GM18499 (cell line): Measurements from ENCODE around the gene DNM3.

Source experiments
- ATAC-seq: cut with Tn5 transposase; IDR thresholded peaks from one replicate; pipeline ENCODE4 v1.9.1; 2021; ENCODE audit warnings: moderate number of reproducible peaks; ENCODE audit not compliant: insufficient read depth, unreplicated experiment

DNM3 gene

GRCh38 chr1:172203135-172203823 lies 362.0 kb downstream of the DNM3 start:
- ATAC-seq, result no peak

DNA sequence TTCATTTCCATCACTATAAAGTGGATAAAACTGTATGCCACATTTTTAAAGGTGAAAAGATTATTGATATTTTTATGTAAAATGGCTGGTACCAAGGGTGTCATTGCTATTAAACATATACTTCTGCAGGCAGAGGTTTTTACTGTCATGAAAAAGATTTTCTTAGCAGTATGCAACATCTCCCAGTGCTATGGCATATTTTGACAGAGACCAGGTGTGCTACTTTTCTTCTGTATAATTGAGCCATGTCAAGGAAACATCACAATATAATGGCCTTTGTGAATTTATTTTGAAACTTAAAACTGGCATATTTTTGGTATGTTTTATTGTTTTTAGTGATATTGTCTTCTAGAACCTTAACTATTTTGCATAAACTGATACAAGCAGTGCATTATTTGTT lies 362.6 kb downstream of the DNM3 start:
- ATAC-seq, result no peak

DNA sequence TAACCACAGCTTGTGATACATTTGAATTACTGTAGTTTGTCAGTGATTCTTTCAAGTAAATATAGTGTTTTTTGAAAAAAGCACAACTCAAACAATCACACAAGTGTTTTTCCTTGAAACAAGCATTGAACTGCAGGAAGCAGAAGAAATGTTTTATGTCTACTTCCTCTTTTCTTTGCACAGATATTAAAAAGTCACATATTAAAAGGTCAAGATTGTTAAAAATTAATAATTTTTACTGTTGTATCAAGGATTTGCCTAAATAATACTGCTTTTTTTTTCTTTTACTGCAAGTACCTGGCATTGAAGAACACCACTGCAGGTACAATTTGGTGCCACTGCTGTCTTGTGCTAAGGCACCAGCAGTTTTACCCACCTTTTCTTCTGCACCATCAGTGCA lies 365.0 kb downstream of the DNM3 start:
- ATAC-seq, result no peak

- no peak for ATAC-seq
Measured at GRCh38 chr1:172208635-172209034, 367.3 kb downstream of the DNM3 start.

DNA sequence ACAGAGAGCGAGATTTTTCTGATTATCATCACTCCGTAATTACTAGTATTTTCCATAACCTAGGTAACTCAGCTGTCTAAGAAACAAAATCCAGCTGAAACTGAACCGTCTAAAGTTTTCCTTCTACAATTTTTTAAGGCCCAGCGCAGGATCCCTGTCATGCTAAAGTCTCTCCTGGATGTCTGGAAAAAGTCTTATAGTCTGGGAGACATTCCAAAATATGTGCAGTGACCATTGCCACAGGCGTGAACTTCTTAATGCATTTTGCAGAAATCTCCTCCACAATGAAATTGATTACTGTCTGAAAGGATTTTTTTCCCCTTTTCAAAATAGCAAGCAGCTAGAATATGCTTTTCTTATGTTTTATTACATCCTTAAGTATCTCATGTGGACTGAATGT lies 369.9 kb downstream of the DNM3 start:
- no peak for ATAC-seq

GRCh38 chr1:172212124-172212523 lies 370.8 kb downstream of the DNM3 start:
- ATAC-seq, result no peak

GRCh38 chr1:172215006-172215405 lies 373.7 kb downstream of the DNM3 start:
- ATAC-seq, result no peak

DNA sequence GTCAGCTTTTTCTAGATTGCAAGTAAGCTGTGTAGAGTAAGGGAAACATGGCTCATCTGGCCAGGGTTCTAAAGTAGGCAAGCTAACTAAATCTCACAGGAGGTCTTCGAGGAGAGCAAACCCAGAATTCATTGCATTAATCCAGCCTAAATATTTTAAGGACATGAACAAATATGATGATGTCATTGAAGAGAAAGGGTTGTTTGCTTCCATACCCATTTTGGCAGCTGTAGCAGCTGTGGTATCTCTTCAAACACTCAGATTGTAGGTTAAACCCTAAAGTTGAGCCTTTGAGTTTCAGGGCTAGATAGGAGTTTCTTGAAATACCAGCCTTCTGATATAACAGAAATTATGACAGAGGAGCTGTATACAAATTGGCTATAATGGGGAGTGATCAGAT lies 378.7 kb downstream of the DNM3 start:
- ATAC-seq, result no peak

DNA sequence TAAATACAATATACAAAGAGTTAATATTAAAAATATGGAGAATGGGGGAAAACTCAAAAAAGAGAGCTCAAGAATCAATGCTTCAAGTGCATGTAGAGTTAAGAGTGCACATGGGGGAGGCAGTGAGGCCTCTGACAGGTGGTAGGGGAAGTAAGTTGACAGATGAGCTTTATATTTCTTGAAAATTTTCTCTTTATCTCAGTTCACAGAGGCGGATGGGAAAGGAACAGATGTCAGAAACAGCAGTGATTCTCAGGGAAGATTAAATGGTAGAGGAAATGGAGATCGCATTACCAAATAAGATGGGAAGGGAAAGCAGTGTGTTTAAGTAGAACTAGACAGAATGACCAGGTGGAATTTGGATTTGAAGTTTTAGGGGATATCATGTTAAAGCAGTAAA lies 379.1 kb downstream of the DNM3 start:
- no peak for ATAC-seq

DNA sequence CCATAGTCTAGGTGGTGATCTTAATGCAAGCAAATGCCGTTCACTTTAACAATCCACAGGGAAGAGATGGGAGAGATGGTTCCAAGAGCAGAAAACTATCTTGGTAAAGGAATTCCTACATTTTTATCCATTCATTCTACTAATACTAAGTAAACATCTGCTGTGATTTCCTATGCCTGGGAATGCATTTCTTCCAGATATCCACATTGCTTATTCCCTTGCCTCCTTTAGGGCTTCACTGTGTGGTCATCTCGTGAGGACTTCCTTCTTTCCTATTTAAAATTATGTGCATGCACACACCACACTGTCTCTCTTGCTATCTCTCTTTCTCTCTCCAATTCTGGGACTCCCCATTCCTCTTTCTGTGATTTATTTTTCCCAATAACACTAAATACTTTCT lies 380.1 kb downstream of the DNM3 start:
- ATAC-seq, result no peak

GRCh38 chr1:172224871-172225270 lies 383.6 kb downstream of the DNM3 start:
- ATAC-seq, result no peak

DNA sequence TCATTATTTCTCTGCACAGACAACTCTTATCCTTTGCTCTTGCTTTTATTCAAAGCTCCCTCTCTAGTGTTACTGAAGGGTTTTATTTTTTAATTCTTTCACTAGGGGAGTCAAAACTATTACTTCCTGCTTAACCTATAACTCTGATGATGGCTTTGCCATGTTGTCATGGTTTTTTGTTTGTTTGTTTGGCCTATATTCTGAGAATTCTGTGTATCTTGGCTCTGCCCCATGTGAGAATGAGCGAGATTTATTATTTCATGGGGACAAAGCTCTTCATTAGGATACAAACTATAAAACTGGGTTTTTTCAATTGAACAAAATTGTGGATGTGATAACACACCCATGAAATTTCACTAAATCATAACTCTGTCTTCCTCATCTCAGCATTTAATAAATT lies 388.6 kb downstream of the DNM3 start:
- ATAC-seq, result no peak

- ATAC-seq, result no peak
Measured at GRCh38 chr1:172230526-172230925, 389.2 kb downstream of the DNM3 start.

- no peak for ATAC-seq
Measured at GRCh38 chr1:172236958-172237357, 395.7 kb downstream of the DNM3 start.

DNA sequence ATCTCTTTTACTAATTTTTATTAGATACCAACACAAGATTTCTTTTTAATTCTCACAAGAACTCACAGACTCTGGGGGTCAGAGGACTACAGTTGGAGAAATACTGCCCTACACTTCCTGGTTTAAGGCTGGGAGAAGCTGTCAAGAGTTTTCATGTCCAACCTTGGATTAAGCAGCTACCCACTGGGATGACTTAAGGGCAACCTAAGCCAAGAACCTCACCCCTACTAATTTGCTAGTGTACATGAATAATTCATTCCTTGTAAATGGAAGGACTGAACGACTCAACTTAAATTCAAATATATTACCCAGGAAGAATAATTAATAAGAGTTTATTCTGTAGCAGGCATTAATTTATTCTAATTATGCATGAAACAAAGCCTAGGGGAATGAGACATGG lies 396.9 kb downstream of the DNM3 start:
- no peak for ATAC-seq

GRCh38 chr1:172238965-172239364 lies 397.7 kb downstream of the DNM3 start:
- no peak for ATAC-seq

DNA sequence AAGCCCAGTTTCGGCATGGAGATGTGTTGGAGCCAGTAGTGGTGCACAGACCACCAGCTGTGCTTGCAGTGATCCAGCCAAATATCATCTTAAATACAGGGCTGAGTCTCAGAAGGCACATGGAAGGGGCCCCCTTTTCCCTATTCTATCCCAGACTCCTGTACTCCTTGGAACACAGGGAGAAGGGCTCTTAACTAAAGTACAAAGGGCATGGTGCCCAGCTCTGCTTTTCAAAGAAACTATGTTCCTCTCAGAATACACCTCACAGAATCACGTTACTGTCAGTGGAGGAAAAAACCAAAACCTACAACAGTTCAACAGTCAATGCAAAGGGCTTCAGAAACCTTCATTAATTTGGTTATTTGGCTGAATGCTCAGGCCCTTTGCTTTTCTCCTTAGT lies 398.6 kb downstream of the DNM3 start:
- no peak for ATAC-seq

GRCh38 chr1:172241540-172241939 lies 400.2 kb downstream of the DNM3 start:
- no peak for ATAC-seq

- ATAC-seq, result no peak
Measured at GRCh38 chr1:172244865-172245264, 403.6 kb downstream of the DNM3 start.

DNA sequence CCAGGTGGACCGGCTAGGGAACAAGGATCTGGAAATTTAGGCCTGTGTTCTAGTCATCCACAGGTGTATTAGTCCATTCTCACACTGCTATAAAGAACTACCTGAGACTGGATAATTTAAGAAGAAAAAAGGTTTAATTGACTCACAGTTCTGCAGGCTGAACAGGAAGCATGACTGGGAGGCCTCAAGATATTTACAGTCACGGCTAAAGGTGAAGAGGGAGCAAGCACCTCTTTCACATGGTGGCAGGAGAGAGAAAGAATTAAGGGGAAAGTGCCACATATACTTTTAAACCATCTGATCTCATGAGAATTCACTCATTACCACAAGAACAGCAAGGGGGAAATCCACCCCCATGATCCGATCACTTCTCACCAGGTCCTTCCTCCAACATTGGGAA lies 404.5 kb downstream of the DNM3 start:
- no peak for ATAC-seq

DNA sequence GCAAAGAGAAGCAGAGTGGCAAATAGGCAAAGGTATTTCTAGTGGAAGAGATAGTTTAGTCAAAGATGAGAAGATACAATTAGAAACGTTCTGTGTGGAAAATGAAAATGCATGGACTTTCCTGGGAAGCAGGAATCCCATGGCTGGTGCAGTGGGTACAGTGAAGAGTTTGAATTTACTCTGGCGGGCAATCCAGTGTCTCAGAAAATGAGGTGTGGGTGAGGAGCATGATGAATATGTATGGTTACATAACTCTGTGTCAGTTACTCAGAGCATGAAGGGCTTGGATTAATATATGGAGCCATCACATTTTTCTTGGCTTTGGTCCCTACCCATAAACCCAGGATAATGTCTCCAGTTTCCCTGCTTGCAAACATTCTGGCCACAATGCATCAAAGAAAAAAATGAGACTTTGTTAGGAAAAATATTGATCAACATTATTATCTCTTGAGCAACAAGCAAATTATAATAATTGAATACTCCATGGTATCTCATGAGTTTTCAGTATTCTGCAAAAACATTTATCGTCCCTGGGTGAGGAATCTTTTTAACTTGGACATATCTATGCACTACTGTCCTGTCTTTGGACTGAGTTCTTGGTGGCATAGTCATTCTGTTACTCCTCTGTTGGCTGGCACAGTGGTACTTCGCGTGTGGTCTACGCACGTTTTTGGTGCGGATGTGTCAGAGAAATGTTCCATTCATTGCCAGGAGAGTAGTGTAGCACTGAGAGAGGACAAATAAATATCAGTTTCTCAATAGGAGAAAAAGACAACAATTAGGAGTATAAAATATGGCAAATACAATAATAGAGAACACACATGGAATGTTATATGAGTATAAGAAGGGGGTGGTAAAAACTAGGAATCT lies 405.5 kb downstream of the DNM3 start:
- ATAC-seq, result no peak

- no peak for ATAC-seq
Measured at GRCh38 chr1:172251486-172251885, 410.2 kb downstream of the DNM3 start.
